ENCODE data around the gene TOR1B.

GRCh38 chr9:129835860-129836223 lies 32.9 kb downstream of the TOR1B start:
- TF ChIP-seq, protein P1, sequence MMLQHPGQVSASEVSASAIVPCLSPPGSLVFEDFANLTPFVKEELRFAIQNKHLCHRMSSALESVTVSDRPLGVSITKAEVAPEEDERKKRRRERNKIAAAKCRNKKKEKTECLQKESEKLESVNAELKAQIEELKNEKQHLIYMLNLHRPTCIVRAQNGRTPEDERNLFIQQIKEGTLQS (IDR thresholded peaks at IDR 0.05) = no peak
- TF ChIP-seq CTCF (IDR thresholded peaks at IDR 0.05; ENCODE audit: low read depth, low read length, missing input control) (no peak), RAD21 (IDR thresholded peaks at IDR 0.05) (no peak), RXRA (IDR thresholded peaks at IDR 0.05) (no peak), EGR1 (IDR thresholded peaks at IDR 0.05; ENCODE audit: low read depth in 2 of 2) (no peak), FOXA1 (IDR thresholded peaks at IDR 0.05) (no peak), GABPA (IDR thresholded peaks at IDR 0.05 in 1 of 2, conservative IDR thresholded peaks at IDR 0.05 in 1 of 2) (no peak), JUND (IDR thresholded peaks at IDR 0.05) (no peak), YY1 (IDR thresholded peaks at IDR 0.05) (no peak)
- TF ChIP-seq, protein P2, sequence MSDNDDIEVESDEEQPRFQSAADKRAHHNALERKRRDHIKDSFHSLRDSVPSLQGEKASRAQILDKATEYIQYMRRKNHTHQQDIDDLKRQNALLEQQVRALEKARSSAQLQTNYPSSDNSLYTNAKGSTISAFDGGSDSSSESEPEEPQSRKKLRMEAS (IDR thresholded peaks at IDR 0.05) = no peak

Data from liver (tissue), 3 donors.